GM15510 (cell line): ENCODE measurements around the gene HSD17B12.

Source experiments
- POLR2A ChIP-seq: IDR thresholded peaks from 3 replicates; pipeline ENCODE4 v1.6.1; 2011; ENCODE audit warnings: borderline replicate concordance; ENCODE audit not compliant: insufficient read length; ENCODE audit errors: extremely low read depth

The HSD17B12 gene

DNA sequence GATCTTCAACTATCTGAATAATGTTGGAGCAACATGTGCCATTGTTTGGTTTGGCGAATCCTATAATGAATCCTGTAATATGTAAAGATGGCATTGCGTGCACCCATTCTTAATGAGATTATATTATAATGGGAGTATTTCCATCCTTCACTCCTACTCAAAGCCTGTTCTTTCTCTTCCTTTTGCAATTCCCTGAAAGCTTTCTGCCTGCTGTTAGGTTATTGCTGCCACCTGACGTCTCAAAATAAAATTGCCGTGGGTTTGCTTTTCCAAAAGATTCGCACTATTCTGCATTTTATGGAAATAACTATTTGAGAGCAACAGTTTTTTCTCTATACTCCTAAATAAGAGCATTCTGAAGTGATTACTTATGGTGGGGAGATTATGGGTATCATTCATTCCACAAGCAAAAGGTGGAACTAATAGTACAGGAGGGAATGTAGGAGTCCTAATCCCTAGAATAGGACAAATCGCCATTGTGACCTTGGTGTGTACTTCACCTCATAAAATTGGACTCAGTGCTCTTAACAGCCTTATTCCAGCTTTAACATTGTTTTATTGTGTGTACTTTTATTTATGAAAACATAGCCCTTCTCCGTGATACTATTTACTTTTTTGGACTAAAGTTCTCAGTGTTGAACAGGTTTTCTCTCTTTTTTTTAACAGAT lies 130.5 kb downstream of the HSD17B12 start:
- TF ChIP-seq POLR2A: no peak

DNA sequence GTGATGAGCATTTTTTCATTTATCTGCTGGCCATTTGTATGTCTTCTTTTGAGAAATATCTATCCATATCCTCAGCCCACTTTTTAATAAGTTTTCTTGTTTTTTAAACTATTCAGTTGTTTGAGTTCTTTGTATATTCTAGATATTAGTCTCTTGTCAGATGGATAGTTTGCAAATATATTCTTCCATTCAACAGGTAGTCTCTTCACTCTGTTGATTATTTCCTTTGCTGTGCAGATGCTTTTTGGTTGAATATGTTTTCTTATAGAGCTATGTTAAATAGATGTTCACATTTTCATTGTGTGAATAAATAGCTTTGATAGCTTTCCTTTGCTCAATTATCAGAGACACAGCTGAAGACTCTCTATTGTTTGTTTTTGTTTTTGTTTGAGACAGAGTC lies 131.9 kb downstream of the HSD17B12 start:
- TF ChIP-seq POLR2A: no peak

DNA sequence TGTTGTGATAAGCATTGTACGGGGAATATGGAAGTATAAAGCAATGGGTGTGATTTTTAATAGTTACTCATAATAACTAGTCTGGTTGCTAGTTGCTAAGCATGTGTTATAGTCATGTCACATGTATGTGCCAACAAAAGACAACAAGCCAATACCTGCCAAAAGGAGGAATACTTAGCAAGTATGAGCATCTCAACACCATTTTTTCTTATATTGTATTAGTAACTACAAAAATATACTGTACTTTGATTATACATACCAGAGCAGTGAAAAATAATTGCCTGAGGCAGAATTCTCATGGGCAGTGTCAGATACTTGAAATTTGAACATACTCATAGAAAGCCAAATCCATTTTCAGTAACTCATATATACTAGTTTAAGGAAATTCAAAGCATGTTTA lies 137.7 kb downstream of the HSD17B12 start:
- no peak for TF ChIP-seq POLR2A

DNA sequence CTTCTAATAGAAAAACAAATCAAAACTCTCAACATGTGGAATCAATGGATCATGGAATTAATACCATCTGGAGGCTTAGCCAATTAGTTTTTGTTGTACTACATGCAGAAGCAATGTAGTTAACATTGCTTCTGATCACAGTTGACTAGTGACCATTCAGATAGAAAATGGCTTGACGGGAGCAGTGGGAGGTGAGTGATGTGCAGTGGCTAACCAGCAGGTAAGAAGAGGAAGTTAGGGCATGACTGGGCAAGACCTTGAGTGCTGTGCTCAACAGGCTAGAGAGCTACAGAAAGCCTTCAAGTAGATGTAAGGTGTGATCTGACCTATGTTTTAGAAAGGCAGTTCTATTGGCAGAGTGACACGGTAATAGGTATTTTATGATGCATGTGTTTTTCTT lies 139.4 kb downstream of the HSD17B12 start:
- TF ChIP-seq POLR2A: no peak

DNA sequence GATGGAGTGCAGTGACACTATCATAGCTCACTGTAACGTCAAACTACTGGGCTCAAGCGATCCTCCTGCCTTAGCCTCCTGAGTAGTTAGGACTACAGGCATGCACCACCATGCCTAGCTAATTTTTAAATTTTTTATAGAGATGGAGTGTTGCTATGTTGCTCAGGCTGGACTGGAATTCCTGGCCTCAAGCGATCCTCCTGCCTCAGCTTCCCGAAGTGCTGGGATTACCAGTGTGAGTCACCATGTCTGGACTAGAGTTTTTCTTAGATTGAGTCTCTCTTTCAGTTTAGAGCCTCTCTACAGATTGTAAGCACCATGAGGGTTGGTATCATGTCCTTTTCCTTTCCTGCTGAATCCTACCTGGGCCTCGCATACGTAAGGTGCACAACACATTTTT lies 142.8 kb downstream of the HSD17B12 start:
- TF ChIP-seq POLR2A: no peak

DNA sequence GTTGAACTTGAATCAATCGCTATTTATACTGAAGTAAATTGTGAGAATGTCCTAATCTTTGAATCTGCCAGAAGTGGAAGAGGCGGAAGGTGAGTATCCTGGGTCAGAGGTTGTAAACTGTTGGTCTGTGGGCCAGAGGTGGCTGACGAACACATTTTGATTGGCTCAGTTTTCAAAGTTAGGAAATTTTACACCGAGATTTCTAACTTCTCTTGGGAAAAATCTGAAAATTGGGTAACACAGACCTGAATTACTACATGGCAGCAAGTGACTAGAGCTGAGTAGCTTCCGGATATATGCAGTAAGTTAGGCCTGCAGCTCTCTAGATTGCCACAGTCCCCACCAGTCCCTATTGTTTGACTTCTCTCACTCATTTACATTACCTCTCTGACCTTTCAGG lies 143.3 kb downstream of the HSD17B12 start:
- TF ChIP-seq POLR2A: no peak

DNA sequence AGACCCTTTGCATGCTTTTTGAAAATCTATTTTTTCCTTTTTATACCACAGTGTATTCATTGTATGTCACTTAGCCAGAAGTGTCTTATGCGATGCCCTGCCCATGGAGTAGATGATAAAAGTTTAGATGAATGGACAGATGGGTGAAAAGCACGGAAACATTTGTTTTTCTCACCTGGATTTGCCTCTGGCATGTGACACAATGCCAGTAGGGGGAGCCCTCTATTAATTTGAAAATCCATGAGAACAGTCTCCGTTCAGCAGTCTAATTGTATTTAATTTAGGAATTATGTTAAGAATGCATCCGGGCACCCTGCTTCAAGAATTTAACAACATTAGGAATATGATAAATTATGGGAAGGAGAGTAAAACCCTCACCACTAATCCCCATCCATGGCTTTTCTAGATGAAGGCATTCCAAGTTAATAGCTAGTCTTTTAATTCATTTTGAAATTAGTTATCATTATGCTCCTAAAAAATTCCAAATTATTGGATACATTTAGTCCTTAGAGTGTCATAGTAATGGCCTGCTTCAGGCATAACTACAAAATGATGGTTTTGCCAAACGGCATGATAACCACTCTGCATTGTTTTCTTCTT lies 144.8 kb downstream of the HSD17B12 start:
- no peak for TF ChIP-seq POLR2A

DNA sequence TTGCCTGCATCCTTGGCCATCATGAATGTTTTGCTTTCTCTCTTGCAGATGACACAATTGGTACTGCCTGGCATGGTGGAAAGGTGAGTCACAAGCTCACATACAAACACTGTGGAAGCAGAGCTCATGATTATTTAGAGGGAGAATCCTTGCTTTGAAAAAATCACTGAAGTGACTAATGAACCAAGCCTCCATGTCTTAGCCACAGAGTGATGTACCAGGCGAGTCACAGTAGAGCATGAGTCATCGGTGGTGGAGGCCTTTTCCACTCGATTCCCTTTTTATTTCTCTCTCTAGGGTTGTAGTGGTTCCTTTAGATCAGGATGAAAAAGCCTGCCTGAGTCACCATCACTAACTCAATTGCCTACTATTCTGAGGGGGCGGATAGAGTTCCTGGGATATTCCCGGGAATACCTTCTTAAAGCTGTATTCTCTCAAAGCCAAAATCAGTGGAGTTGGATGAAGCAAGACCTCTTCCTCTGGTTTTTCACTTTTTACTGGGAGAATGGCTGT lies 150.4 kb downstream of the HSD17B12 start:
- no peak for TF ChIP-seq POLR2A

DNA sequence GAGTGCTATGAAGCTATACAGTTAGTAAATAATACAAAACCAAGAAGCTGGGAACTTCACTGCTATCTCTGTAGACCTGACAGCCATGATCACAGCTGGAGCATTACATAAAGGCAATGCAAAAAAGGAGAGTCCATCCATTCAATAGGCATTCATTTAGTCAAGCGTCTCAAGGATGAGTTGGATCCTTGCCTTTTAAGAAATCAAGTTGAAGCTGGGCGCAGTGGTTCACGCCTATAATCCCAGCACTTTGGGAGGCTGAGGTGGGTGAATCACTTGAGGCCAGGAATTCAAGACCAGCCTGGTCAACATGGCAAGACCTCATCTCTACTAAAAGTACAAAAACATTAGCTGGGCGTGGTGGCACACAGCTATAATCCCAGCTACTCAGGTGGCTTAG lies 152.0 kb downstream of the HSD17B12 start:
- TF ChIP-seq POLR2A: no peak

DNA sequence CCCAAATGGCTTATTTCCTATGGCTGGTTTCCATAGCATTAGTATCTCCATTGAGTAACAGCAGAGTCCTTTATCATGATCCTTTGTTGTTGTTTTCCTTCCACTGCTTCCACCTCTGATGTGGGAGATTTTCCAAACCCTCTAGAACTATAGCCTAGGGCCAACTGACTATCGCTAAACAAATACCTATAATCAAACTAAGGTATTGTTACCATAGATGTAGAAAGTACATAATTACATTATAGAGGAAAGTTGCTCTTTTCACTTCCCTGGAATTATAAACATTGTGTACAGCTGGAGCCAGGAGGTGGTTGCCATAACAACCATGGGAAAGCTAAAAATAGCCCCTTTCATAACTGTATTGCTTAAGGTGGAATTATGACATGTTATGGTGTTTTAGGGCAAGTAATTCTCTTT lies 153.1 kb downstream of the HSD17B12 start:
- no peak for TF ChIP-seq POLR2A

DNA sequence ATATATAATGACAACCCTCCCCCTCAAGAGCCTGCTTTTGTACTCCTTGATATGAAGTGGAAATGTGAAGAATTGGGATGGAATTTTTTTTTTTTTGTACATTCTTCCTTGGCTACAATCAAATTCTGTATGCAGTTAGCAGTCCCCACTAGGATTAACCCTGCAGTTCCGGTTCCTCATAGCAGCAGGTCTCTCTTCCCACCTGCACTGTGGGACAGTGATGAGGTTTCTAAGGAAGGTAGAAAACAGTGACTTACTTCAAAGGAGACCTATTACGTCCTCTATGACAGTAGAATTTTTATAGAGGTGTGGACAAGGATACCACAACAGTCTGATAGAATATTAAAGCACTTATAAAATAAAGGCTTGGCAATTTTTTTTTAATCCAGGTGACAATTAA lies 153.7 kb downstream of the HSD17B12 start:
- no peak for TF ChIP-seq POLR2A

DNA sequence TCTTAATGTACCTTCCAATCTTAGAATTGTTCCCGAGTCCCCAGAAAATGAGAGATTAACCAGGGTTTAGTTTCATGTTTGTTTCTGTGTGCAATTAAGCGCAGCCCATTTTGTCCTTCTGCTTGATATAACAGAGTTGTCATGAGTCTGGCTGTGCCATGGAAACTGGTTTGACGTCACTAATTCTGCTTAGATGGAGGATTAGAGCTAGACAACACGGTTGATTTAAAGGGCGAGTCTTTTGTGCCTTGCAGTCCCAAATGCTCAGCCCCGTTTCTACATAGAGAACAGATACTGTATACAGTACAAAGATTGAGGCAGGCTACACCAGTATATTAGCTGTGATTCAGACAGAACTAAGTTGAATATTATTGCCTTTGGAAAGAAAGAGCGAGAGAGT lies 154.6 kb downstream of the HSD17B12 start:
- TF ChIP-seq POLR2A: no peak

DNA sequence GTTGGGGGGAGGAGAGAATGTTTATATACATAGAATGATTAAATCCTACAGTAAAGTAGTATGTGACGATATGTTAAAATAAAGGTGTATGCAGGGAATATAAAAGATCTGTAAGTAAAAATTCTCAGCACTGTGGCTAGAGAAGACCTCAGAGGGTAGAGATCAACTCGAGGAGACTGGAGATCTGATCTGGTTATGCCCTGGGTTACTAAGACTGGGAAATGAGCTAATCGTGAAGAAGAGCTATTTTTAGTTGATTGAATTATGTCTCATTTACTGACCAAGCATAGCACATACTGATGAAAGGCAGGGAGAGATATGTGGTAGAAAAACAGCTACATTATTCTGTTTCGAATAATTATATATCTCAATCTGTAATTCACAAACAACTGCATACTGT lies 157.3 kb downstream of the HSD17B12 start:
- TF ChIP-seq POLR2A: no peak

DNA sequence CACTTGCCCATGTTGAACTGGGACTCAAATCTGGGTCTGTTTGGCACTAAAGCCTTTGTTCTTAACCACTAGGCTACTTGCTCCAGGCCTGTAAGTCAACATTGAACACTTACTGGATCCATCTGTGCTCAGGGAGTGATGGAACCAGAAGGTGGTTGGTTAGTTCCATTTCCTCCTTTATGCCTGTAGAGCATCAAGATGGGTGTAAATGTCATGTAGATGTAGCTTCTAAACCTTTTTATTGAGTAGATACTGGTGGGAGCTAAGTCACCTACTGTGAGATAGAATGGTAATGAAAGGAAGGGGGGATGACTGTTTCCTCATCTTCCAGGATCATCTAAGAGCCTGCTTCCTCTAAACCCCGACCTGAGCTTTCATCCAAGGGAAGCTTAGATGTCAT lies 161.5 kb downstream of the HSD17B12 start:
- TF ChIP-seq POLR2A: no peak

DNA sequence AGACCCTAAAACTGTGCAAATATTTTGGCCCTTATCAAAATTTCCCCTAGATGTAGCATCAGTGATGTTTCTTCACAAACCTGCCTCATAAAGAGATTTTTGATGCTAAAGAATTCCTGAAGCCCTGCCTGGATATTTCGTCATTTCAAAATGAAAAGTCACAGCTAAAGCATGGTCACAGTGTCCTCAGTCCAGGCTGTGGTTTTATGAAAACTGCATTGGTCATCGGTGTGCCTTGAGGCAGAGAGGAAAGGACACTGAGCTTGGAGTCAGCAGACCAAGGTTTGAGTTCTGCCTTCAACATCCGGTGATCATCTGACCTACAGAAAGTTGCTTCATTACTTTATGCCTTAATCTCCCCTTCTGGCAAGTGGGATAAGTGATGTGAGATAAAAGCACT lies 165.3 kb downstream of the HSD17B12 start:
- no peak for TF ChIP-seq POLR2A

DNA sequence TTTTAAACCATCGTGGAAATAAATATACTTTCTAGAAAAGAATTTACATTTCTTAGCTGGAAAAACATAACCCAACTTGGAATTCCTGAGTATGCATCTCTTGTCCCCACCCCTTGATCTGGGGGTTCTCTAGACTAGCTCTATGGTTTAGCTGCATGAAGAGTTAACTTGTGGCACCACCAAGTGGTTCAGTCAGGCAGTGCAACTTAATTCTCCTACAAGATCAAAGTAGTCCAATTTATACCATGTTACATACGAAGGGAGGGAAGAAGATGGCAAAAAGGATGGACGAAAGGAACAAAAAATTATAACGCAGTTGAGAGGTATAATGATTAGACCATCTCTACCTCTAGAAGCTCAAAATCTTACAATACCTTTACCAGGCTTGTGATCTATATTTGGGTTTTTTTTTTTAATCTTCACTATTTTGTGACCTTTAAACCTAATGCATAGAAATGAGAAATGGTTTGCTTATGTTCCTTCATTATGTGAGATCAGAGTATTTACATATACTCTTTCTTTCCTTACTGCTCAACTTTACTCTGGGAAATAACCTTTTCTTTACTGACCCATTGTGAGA lies 171.6 kb downstream of the HSD17B12 start:
- TF ChIP-seq POLR2A: no peak
